Measurements from ENCODE around the gene LONP2. TPM values are rescaled to one million over a fixed set of nuclear protein-coding genes. Genes with fewer than 3 reads are reported as not detected.

LONP2 gene
- total RNA-seq, 1 experiment from 2014 or later: 46.8 TPM

- TF ChIP-seq CTCF (IDR thresholded peaks at IDR 0.05 in 2 of 3, conservative IDR thresholded peaks at IDR 0.05 in 1 of 3; ENCODE audit: borderline replicate concordance in 1 of 3, insufficient read depth in 1 of 3, low read depth in 2 of 3, low read length in 2 of 3) (no peak), EGR1 (IDR thresholded peaks at IDR 0.05; ENCODE audit: low read depth) (no peak), ZFX (IDR thresholded peaks at IDR 0.05) (no peak), FOSL1 (IDR thresholded peaks at IDR 0.05; ENCODE audit: low read depth) (no peak), TCF7L2 (IDR thresholded peaks at IDR 0.05; ENCODE audit: borderline replicate concordance, extremely low read depth, insufficient read depth, insufficient read length) (no peak), SIN3A (IDR thresholded peaks at IDR 0.05; ENCODE audit: low read depth) (no peak), EZH2 (IDR thresholded peaks at IDR 0.05) (no peak), SRF (IDR thresholded peaks at IDR 0.05; ENCODE audit: low read depth) (no peak), ZNF274 (IDR thresholded peaks at IDR 0.05; ENCODE audit: low read depth, low read length) (no peak), SP1 (IDR thresholded peaks at IDR 0.05; ENCODE audit: low read depth) (no peak)
- TF ChIP-seq, protein P1, sequence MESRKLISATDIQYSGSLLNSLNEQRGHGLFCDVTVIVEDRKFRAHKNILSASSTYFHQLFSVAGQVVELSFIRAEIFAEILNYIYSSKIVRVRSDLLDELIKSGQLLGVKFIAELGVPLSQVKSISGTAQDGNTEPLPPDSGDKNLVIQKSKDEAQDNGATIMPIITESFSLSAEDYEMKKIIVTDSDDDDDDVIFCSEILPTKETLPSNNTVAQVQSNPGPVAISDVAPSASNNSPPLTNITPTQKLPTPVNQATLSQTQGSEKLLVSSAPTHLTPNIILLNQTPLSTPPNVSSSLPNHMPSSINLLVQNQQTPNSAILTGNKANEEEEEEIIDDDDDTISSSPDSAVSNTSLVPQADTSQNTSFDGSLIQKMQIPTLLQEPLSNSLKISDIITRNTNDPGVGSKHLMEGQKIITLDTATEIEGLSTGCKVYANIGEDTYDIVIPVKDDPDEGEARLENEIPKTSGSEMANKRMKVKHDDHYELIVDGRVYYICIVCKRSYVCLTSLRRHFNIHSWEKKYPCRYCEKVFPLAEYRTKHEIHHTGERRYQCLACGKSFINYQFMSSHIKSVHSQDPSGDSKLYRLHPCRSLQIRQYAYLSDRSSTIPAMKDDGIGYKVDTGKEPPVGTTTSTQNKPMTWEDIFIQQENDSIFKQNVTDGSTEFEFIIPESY (IDR thresholded peaks at IDR 0.05; ENCODE audit: extremely low read depth, insufficient replicate concordance, low read length): no peak
These were observed 137.1 kb downstream of the LONP2 start (continued) for GRCh38 chr16:48381201-48381600.

DNA sequence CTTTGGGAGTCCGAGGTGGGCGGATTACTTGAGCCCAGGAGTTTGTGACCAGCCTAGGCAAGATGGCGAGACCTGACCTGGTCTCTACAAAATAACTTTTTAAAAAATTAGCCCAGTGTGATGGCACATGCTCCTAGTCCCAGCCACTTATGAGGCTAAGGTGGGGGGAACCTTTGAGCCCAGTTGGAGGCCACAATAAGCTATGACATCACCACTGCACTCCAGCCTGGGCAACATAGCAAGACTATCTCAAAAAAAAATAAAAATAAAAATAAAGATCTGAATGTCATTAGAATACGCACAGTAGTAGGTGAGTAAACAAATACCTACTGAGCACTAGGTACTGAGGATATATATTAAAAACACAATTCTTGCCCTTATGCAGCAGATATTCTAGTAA lies 138.0 kb downstream of the LONP2 start:
- DNase-seq (ENCODE audit: low read depth, low spot score) (no peak), ATAC-seq (no peak)
- Histone ChIP-seq H3K4me3 (replicated peaks in 1 of 2; ENCODE audit: low read depth in 1 of 2, low read length in 2 of 2) (no peak overlapping the region), H3K79me2 (ENCODE audit: insufficient read depth, low read length) (peaks cover 74% of the 10 kb centered on the region), H2AFZ (ENCODE audit: low read depth, low read length, poor library complexity, severe bottlenecking) (no peak overlapping the region), H4K20me1 (ENCODE audit: insufficient read depth) (peaks cover 15% of the 10 kb centered on the region; the same call in 1 of the 2 replicates), H3K9me2 (ENCODE audit: insufficient read depth) (no peaks in the 10 kb centered on the region), H3K9ac (ENCODE audit: low read length) (no peak overlapping the region), H3K27me3 (ENCODE audit: insufficient read depth, low read length) (no peaks in the 10 kb centered on the region), H3K4me1 (ENCODE audit: control insufficient read depth in 1 of 2, insufficient read depth in 2 of 2, low read length in 2 of 2) (peaks cover 13 to 19% of the 10 kb centered on the region in 2 experiments; a peak in 3 of 4 replicates), H3K27ac (ENCODE audit: low read depth, low read length) (no peak overlapping the region), H3K9me3 (ENCODE audit: control insufficient read depth in 1 of 2, insufficient read depth in 1 of 2, low read depth in 1 of 2, low read length in 2 of 2) (no peaks in the 10 kb centered on the region), H3K4me2 (ENCODE audit: low read length) (no peak overlapping the region), H3K36me3 (ENCODE audit: control insufficient read depth in 1 of 2, insufficient read depth in 2 of 2, low read length in 2 of 2) (no peaks in the 10 kb centered on the region)
- TF ChIP-seq TCF7L2 (IDR thresholded peaks at IDR 0.05; ENCODE audit: borderline replicate concordance, extremely low read depth, insufficient read depth, insufficient read length) (no peak), EZH2phosphoT487 (IDR thresholded peaks at IDR 0.05; ENCODE audit: borderline replicate concordance) (no peak), ZFX (IDR thresholded peaks at IDR 0.05) (no peak), JUND (IDR thresholded peaks at IDR 0.05) (no peak), CTCF (IDR thresholded peaks at IDR 0.05 in 2 of 3, conservative IDR thresholded peaks at IDR 0.05 in 1 of 3; ENCODE audit: borderline replicate concordance in 1 of 3, insufficient read depth in 1 of 3, low read depth in 2 of 3, low read length in 2 of 3) (no peak), ATF3 (IDR thresholded peaks at IDR 0.05) (no peak), POLR2A (IDR thresholded peaks at IDR 0.05; ENCODE audit: borderline replicate concordance, extremely low read depth, insufficient read depth, insufficient read length) (no peak), EZH2 (IDR thresholded peaks at IDR 0.05) (no peak), POLR2AphosphoS5 (IDR thresholded peaks at IDR 0.05; ENCODE audit: low read depth, low read length) (no peak)
- CTCF ChIA-PET: no interaction called here
- RAD21 ChIA-PET (ENCODE audit: low non-redundant PET in 1 of 2, low total read pairs in 2 of 2, uncharacterized antibody in 2 of 2, unreplicated experiment in 2 of 2): no interaction called here
- POLR2A ChIA-PET: interaction anchor here (1.4 kb wide), 1 partner anchor 16 kb away, joined by 4 read pairs; no protein-coding TSS in a partner anchor
- intact Hi-C loops (cut with micrococcal nuclease): no loop called here
- BruUV-seq (replicated peaks): no TSS peak

Measured in HCT116 (cell line).